H54 (cell line): Measurements from ENCODE around the gene UBN1.

ENCODE experiments used
- DNase-seq: peaks from one replicate; pipeline ENCODE4 v3.0.0; 2011; ENCODE audit warnings: low spot score, mixed read lengths; ENCODE audit not compliant: insufficient read length
- FAIRE-seq: peaks from 3 replicates; lab custom pipeline; 2011; peaks lifted over from hg19 to GRCh38; lab: Jason Lieb, UNC
- POLR2A ChIP-seq: IDR thresholded peaks from 2 replicates; pipeline ENCODE4 v1.6.1; 2011; ENCODE audit warnings: low read depth, mild to moderate bottlenecking, low read length

UBN1 gene, protein sequence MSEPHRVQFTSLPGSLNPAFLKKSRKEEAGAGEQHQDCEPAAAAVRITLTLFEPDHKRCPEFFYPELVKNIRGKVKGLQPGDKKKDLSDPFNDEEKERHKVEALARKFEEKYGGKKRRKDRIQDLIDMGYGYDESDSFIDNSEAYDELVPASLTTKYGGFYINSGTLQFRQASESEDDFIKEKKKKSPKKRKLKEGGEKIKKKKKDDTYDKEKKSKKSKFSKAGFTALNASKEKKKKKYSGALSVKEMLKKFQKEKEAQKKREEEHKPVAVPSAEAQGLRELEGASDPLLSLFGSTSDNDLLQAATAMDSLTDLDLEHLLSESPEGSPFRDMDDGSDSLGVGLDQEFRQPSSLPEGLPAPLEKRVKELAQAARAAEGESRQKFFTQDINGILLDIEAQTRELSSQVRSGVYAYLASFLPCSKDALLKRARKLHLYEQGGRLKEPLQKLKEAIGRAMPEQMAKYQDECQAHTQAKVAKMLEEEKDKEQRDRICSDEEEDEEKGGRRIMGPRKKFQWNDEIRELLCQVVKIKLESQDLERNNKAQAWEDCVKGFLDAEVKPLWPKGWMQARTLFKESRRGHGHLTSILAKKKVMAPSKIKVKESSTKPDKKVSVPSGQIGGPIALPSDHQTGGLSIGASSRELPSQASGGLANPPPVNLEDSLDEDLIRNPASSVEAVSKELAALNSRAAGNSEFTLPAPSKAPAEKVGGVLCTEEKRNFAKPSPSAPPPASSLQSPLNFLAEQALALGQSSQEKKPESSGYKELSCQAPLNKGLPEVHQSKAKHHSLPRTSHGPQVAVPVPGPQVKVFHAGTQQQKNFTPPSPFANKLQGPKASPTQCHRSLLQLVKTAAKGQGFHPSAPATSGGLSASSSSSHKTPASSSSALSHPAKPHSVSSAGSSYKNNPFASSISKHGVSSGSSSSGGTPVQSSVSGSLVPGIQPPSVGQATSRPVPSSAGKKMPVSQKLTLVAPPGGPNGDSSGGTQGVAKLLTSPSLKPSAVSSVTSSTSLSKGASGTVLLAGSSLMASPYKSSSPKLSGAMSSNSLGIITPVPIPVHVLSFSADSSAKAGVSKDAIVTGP (N-terminal part only)

GRCh38 chr16:4846901-4847773, at the start of gene UBN1, which contains the start of gene GLYR1:
TSS of gene UBN1 (plus strand) at chr16:4847481. CDS start at chr16:4852918, 5,437 bp downstream.
TSS of gene GLYR1 (minus strand) at chr16:4847288. CDS start at chr16:4847265, 23 bp downstream.
- peak; percentile 38 for FAIRE-seq
- TF ChIP-seq POLR2A: peak; percentile 79
- peak; percentile 95 for DNase-seq

- no peak for TF ChIP-seq POLR2A
- no peak for FAIRE-seq
Observed at GRCh38 chr16:4797805-4798252, 49.5 kb upstream of the UBN1 start.

GRCh38 chr16:4798456-4798855, 48.8 kb upstream of the UBN1 start:
- DNase-seq (no peak), FAIRE-seq (no peak)
- no peak for TF ChIP-seq POLR2A

More at GRCh38 chr16:4797805-4798252, 49.5 kb upstream of the UBN1 start:
- DNase-seq: no peak

GRCh38 chr16:4799171-4799855, 48.0 kb upstream of the UBN1 start:
- no peak for DNase-seq
- TF ChIP-seq POLR2A: no peak
- FAIRE-seq: no peak

DNA sequence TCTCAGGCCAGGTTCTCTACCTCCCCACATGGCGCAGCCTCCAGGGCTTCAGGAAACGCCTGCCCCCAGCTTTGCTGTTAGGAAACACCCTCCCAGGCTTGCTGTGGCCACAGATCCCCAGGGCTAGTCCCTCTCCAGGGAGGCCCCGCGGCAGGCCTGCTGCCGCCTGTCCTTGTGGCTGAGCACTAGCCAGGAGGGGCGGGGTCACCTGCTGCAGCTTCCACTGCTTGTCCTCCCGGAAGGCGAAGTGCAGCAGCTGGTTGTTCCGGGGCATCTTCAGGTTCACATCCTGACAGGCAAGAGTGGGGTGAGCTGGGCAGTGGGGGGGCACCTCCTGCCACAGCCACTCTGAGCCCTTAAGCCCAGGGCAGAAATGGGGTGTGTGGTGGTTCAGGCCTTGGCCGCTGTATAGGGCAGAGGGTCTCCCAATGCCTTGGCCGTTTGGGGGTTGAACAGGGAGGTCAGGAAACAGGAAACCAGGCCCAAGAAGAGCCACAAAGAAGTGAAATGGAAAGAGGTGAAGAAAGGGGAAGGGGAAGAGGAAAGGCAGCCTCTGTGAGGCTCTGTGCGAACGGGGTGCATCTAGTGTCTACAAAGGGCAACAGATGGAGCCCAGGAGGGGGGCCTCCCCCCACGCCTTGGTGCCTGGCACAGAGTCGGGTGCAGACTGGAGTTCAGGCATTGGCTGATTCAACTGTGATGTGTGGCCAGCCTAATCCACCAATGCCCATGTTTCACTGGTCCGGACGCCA, 46.8 kb upstream of the UBN1 start:
- FAIRE-seq: no peak
- DNase-seq: no peak
- TF ChIP-seq POLR2A: no peak

DNA sequence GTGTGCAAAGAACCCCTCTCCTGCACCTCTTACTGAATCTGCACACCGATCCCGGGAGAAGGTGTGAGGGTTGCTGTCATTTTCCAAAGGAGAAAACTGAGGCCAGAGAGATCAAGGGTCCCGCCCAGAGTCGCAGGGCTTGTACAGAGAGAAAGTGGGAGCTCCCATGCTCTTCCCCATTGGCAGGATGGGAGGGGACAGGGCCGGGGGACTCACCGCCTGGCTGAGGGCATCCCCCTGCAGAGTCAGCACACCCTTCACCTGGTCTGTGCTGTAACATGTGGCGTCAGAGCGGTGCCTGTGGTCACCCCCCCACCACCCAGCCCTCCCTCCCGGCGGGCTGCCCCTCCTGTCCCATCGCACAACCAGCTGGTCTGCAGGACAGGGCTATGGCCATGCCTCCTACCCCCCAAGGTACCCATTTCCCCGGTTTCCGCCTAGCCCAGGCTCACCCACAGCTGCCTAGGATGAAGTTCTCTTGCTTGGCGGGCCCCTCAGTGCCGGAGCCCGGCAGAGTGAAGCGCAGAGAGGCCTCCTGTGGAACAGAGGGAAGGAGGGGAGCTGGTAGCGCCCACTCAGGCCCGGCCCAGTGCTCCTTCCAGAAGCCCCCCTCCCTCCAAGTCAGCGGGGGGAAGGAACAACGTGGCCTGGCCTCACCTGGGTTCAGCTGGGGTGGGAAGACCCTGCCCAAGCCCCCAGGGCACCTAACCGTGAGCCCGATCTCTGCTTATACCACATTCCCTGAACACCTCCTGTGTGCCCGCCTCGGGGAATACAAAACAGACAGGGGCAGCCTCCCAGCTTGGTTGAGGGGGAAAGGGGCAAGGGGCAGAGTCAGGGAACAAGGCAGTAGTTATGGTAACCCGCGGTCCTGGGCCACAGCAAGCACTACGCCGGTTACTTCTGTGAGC, 46.0 kb upstream of the UBN1 start:
- FAIRE-seq (no peak), DNase-seq (no peak)
- TF ChIP-seq POLR2A: no peak

DNA sequence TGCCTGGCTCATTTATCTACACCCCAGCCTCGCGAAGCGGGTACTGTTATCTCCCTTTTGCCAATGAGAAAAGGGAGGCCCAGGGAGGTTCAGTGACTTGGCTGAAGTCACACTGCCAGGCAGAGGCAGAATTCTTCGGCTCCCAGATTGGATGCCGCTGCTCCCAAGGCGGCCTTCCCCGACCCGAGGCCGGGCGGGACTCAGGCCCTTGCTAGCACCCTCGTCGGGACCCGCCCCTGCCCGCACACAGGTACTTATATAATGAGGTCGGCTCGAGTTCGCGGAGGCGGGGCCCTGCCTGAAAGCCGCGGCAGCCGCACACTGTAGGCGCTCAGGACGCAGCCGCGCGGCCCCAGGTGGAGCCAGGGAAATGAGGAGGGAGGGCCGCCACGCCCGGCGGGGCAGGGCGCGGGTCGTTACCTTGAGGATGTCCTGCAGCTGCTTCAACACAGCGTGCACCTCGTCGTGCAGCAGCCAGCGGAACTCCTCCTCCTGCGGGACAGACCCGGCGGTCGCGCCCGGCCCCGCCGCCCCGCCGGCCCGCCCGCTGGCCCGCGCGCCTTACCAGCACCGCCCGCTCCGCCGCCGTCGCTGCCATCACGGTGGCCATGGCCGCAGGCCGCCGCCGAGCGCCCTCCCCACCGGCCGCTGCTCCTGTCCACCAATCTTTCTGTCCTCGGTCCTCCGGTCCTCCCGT, 45.2 kb upstream of the UBN1 start, which contains the start of gene ROGDI:
ROGDI (minus strand) TSS at position 672 of the 697 bp plus-strand sequence; CDS start at position 610, 62 bp downstream.
- DNase-seq (peak; percentile 70), FAIRE-seq (no peak)
- peak; percentile 28 for TF ChIP-seq POLR2A

DNA sequence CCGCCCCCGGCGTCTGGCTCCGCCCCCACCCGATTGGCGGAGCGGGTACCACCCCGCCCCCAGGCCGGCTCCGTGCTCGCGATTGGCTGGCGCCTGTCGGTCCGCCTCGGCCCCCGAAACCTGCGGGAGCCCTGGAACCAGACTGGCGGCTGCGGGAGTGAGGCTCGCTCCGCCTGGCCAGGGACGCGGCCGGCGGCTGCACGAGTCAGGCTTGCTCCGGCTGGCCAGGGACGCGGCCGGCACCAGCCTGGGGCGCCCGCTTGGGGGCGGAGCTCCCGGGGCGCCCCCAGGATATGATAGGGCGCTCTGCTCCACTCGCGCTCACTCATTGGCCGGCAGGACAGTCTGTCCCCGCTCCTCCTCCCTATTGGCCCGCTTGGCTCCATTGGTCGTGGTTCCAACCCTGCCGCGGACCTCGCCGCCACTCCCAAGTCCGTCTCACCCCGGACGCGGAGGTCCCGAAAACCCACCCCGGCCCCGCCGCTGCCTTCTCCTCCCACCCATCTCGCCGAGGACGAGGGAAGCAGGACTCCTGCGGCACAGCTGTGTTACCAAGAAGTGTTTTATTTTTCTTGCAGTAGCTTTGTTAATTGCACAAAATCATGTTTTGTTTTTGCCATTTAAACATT, 44.5 kb upstream of the UBN1 start:
- DNase-seq (peak; percentile 96), FAIRE-seq (peak; percentile 57)
- TF ChIP-seq POLR2A: peak; percentile 6

GRCh38 chr16:4803401-4803844, 43.9 kb upstream of the UBN1 start:
- TF ChIP-seq POLR2A: no peak
- no peak for FAIRE-seq
- DNase-seq: no peak
